ENCODE measurements around the gene TRAF3IP1. TPM values are rescaled to one million over a fixed set of nuclear protein-coding genes. Genes with fewer than 3 reads are reported as not detected.
A peak's percentile ranks its signal among the peaks of the same experiment; 100 is the strongest.

Gene TRAF3IP1
- total RNA-seq, 4 donors from 2014 or later = 19.6 to 28.4 (median 21.7) TPM

DNA sequence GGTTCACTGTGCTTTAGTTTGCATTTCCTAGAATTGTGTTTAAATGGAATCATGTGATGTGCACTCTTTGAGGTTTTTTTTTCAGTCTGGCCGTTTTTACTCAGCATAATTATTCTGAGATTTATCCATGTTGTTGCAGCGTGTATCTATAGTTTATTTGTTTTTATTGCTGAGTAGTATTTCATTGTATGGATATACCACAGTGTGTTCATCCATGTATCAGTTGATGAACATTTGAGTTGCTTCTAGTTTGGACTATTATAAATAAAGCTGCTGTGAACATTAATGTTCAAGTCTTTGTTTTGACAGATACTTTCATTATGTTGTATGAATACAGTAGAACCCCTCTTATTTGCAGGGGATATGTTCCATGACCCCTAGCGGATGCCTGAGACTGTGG, 39.1 kb downstream of the TRAF3IP1 start:
- H3K27me3 ChIP-seq = no peaks in the 10 kb centered on the region
- TF ChIP-seq POLR2AphosphoS5 (IDR thresholded peaks at IDR 0.05) = no peak
- TF ChIP-seq EP300 (IDR thresholded peaks at IDR 0.05) = no peak
- no peak for TF ChIP-seq CTCF (IDR thresholded peaks at IDR 0.05)
- no peak for TF ChIP-seq POLR2A (IDR thresholded peaks at IDR 0.05)
- peaks cover 0 to 5% (median 0%) of the 10 kb centered on the region in 3 donors for H3K4me1 ChIP-seq
- no peak overlapping the region for H3K4me3 ChIP-seq
- no peaks in the 10 kb centered on the region for H3K9me3 ChIP-seq
- ATAC-seq = no peak
- H3K36me3 ChIP-seq = peaks cover 0 to 80% of the 10 kb centered on the region in 2 donors
- no peak overlapping the region for H3K27ac ChIP-seq
- WGBS, 2 donors (ENCODE audit: low coverage in 1 of 2) = 88 to 94% methylated on average over 2 to 3 of the region's 3 CpGs

- ATAC-seq = no peak
- 84 to 86% methylated on average over 7 to 9 of the region's 9 CpGs for WGBS, 2 donors (ENCODE audit: low coverage in 1 of 2)
Observed at GRCh38 chr2:238361877-238362276, 41.6 kb downstream of the TRAF3IP1 start.

GRCh38 chr2:238362626-238363025, 42.3 kb downstream of the TRAF3IP1 start:
- TF ChIP-seq POLR2AphosphoS5 (IDR thresholded peaks at IDR 0.05) = no peak
- TF ChIP-seq EP300 (IDR thresholded peaks at IDR 0.05) = no peak
- TF ChIP-seq CTCF (IDR thresholded peaks at IDR 0.05) = no peak
- no peak for TF ChIP-seq POLR2A (IDR thresholded peaks at IDR 0.05)
- Histone ChIP-seq H3K27ac (no peak overlapping the region), H3K9me3 (no peaks in the 10 kb centered on the region), H3K27me3 (no peaks in the 10 kb centered on the region), H3K36me3 (peaks cover 0 to 48% of the 10 kb centered on the region in 2 donors), H3K4me1 (peaks cover 0 to 3% (median 0%) of the 10 kb centered on the region in 3 donors), H3K4me3 (no peak overlapping the region)
- 57% methylated on average over 7 of the region's 7 CpGs; no CpG with 5 or more reads in 1 of the 2 donors for WGBS, 2 donors (ENCODE audit: low coverage in 1 of 2)
- no peak for ATAC-seq

More at GRCh38 chr2:238361877-238362276, 41.6 kb downstream of the TRAF3IP1 start:
- Histone ChIP-seq H3K27me3 (no peaks in the 10 kb centered on the region), H3K4me1 (peaks cover 0 to 5% (median 0%) of the 10 kb centered on the region in 3 donors), H3K27ac (no peak overlapping the region), H3K36me3 (peaks cover 0 to 55% of the 10 kb centered on the region in 2 donors), H3K9me3 (no peaks in the 10 kb centered on the region), H3K4me3 (no peak overlapping the region)
- no peak for TF ChIP-seq POLR2AphosphoS5 (IDR thresholded peaks at IDR 0.05)
- no peak for TF ChIP-seq CTCF (IDR thresholded peaks at IDR 0.05)
- TF ChIP-seq EP300 (IDR thresholded peaks at IDR 0.05) = no peak

DNA sequence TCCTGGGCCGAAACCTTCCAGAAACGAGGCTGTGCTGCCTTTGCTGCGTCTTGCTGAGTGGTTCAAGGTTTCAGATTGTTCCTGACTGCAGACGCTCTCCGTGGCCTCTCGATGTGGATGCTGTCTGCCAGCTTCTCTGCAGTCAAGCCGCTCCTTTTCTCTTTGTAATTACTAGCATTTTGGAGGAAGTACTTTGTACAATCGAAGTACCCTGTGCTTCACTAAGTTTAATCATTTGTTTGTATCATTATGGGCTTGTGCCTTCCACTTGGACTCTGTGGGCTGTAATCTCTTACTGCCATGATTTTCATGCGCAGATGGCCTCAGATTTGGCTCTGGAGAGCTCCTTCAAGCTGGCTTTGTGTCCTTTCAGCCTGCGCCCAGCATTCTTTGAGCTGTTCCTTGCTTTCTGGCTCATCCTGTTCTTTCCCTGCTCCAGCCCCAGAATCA, 49.3 kb downstream of the TRAF3IP1 start:
- H3K4me3 ChIP-seq = no peak overlapping the region
- ATAC-seq = no peak
- peaks cover 0 to 9% (median 0%) of the 10 kb centered on the region in 3 donors for H3K4me1 ChIP-seq
- H3K36me3 ChIP-seq = no peaks in the 10 kb centered on the region
- TF ChIP-seq CTCF (IDR thresholded peaks at IDR 0.05) = no peak
- no peak for TF ChIP-seq EP300 (IDR thresholded peaks at IDR 0.05)
- TF ChIP-seq POLR2A (IDR thresholded peaks at IDR 0.05) = no peak
- no peak for TF ChIP-seq POLR2AphosphoS5 (IDR thresholded peaks at IDR 0.05)
- 41 to 64% methylated on average over 9 to 10 of the region's 10 CpGs for WGBS, 2 donors (ENCODE audit: low coverage in 1 of 2)
- H3K9me3 ChIP-seq = no peaks in the 10 kb centered on the region
- peak overlapping the region in 1 of 4 donors; percentile 39 for H3K27ac ChIP-seq
- no peaks in the 10 kb centered on the region for H3K27me3 ChIP-seq

DNA sequence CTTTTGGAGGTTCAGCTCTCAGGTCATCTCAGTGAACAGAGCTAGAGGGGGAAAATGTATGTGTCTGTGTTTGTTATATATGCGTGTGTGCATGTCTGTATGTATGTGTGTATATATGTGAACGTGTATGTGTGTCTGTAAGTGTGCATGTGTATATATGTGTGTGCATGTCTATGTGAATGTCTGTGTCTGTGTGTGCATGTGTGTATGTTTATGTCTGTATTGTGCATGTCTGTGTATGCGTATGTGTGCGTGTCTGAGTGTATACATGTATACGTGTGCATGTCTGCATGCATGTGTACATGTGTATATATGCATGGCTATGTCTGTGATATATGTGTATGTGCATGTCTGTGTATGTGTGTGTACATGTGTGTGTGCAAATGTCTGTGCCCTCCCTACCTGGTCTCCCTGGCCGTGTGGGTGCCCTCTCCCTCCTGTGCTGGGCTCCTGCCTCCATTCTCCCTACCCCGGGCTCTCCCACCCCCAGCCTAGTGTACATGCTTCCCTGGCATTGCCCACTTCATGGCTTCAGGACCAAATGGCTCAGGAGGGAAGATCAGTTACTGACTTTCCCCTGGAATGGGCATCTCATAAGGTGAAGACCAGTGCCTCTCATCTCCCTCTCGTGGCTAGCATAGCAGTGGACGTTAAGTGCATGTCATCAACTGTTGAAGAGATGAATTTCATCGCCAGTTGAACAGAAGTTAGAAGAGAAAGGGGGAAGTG, 49.9 kb downstream of the TRAF3IP1 start:
- no peak overlapping the region for H3K27ac ChIP-seq
- no peak for TF ChIP-seq POLR2AphosphoS5 (IDR thresholded peaks at IDR 0.05)
- no peak for TF ChIP-seq CTCF (IDR thresholded peaks at IDR 0.05)
- ATAC-seq = peak; percentile 7
- H3K4me3 ChIP-seq = no peak overlapping the region
- no peaks in the 10 kb centered on the region for H3K9me3 ChIP-seq
- H3K36me3 ChIP-seq = no peaks in the 10 kb centered on the region
- H3K27me3 ChIP-seq = no peaks in the 10 kb centered on the region
- H3K4me1 ChIP-seq = peaks cover 0 to 9% (median 0%) of the 10 kb centered on the region in 3 donors
- 53 to 80% methylated on average over 7 to 8 of the region's 10 CpGs for WGBS, 2 donors (ENCODE audit: low coverage in 1 of 2)
